ENCODE data around the gene CNTN4.
"Not testable (repeated sequence)": the region's sequence is repeated elsewhere in the genome, so short reads cannot be mapped to it uniquely, and the experiment has no call there.

Gene CNTN4

DNA sequence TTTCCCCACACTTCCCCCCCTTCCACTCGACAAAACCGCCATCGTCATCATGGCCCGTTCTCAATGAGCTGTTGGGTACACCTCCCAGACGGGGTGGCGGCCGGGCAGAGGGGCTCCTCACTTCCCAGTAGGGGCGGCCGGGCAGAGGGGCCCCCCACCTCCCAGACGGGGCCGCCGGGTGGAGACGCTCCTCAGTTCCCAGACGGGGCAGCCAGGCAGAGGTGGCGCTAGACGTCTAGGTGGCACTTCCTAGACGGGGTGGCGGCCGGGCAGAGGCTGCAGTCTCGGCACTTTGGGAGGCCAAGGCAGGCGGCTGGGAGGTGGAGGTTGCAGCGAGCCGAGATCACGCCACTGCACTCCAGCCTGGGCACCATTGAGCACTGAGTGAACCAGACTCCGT, 818.0 kb downstream of the CNTN4 start:
- DNase-seq (ENCODE audit: low read depth), result not testable (repeated sequence)

DNA sequence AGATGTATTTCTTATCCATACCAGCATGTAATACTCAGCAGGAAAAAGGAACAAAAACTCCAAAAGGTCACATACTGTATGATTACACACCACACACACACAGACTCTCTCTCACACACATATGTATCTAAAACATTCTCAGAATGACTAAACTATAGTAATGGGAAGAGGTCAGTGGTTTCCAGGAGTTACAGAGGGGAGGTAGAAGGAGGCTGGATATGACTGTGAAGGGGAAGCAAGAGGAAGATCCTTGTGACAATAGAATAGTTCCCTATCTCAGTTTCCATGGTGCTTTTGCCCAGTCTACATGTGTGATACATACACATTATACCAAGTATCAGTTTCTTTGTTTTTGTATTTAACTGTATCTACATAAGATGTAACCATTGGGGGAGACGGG, 821.4 kb downstream of the CNTN4 start:
- DNase-seq (ENCODE audit: low read depth), result no peak

DNA sequence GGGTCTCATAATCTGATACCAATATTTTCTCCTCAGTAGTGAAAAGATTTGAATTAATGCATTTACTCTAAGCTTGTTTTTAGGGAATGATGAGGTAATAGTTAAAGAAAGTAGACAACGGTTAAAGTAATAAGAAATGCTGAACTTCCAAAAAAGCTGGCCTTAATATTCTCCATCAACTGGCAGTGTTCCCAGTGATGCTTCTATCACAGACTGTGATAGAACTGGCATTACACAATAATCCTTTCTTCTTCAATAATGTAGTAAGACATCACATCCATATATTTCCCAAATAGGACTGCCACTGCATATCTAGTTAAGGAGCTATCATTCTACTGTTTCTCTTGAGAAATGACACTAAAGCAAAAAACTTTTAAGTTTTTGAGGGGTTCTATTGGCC, 822.8 kb downstream of the CNTN4 start:
- no peak for DNase-seq (ENCODE audit: low read depth)

DNA sequence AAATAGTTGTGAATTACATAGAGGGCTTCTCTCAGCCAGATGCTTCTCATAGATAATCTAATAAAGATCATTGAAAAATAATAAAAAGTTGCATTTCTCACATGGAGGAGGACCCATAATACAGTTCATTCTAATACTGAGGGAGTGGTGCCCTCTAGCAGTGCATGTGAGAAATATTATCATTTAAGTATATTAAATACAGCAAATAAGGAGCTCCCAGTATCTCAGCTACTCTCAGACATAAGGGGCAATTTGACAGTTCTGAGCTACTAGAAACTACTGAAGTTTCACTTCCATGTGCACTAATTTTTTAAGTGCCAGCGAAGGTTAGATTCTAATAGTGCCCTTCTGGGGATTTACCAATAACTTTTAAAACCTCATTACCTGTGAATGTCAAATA, 823.2 kb downstream of the CNTN4 start:
- no peak for DNase-seq (ENCODE audit: low read depth)

DNA sequence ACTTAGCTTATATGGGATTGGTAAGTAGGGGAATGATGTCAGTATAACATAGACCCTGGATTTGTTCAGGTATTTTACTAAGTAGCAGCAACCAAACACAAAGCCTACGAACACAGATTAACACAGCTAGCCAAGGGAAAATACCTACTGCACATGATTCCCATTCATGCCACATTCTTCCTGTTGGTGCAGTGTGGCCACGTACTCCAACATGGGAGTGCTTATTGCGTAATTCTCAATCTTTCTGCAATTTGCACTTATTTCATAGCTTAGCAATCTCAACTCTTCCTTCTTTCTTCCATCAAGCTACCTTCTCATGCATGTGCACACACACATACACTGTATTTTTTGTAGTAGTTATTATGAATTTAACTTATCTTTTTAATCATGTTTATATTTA, 824.7 kb downstream of the CNTN4 start:
- no peak for DNase-seq (ENCODE audit: low read depth)

DNA sequence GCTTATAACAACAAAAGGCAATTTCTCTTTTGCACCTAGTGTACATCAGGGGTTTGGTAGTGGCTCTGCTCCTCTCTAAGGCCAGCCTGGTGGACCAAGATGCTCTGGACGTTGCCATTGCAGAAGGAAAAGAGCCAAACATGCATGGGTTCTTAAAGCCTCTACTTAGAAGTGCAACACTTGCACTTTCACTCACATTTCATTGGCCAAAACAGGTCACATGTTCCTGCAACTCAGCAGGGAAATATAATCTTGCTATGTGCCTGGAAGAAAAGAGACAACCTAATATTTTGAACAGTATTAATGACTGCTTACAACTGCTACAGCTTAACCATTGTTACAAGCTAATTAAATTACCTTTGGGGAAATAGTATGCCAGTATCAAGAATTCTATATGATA, 828.6 kb downstream of the CNTN4 start:
- DNase-seq (ENCODE audit: low read depth), result no peak

DNA sequence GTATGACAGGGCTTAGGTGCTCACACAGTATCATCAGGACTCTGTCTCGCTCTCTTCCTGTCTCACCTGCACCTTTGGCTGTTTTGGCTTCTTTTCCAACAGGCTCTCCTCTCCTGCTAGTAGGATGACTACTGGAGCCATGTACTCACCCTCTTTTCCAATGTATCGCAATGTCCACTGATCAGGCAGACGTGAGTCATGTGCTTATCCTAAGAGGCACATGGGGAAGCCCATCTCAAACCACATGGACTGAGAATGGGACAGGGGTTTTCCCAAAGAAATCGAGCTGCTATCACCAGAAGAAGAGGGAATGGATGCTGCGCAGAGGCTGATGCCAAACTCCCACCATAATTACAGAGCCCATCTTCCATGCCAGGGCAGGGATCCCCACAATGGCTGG, 830.9 kb downstream of the CNTN4 start:
- DNase-seq (ENCODE audit: low read depth), result no peak

DNA sequence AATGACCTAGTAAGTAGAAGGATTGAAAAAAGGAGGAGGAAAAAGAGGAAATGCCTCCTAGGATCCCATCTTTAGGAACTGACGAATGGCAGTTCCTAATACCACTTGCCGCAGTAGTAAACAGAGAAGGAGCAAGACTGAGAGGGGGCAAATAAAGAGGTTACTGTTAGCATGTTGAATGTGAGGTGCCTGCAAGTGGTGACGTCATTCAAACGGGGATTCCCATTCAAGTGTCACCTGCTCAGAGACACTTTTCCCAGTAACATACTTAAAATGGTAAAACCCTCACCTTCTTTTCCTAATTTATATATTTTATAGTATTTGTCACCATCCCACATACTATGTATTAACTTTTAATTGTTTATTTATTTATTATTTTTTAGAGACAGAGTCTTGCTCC, 832.6 kb downstream of the CNTN4 start:
- DNase-seq (ENCODE audit: low read depth), result no peak

DNA sequence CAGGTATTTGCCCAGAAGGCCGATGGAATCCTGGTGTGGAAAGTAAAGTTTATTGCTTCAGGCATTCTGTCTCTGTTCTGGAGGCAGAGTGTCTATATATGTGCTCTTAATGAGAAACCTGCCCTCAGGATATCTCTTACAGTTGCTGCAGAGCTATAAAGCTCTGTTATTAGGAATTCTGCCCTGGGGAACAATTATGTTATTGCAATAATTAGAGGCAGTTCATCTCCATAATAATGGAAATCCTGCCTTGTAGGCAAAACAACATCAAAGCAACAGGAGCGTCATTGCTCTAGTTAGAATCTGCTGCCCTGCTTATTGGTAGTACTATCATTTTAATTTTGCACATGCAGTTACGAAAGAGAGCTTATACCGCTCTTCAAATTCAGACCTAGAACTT, 835.9 kb downstream of the CNTN4 start:
- no peak for DNase-seq (ENCODE audit: low read depth)

DNA sequence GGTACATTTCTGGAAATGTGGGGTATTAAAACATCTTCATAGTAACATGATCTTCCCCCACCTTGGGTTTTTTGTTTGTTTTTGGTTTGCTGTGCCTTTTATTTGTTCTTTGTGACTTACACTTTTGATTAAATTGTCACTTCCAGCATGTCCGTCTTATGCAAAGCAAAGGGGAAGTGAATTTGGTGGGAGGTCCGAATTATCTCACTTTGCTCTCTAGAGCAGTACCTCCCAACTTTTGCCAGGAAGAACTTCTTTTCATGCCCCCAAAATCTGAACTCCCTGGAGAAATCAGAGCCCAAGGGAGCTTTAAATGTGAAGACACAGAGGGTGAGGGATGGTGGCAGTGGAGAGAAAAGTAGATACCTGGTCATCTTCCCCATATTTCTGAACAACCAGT, 838.4 kb downstream of the CNTN4 start:
- no peak for DNase-seq (ENCODE audit: low read depth)

DNA sequence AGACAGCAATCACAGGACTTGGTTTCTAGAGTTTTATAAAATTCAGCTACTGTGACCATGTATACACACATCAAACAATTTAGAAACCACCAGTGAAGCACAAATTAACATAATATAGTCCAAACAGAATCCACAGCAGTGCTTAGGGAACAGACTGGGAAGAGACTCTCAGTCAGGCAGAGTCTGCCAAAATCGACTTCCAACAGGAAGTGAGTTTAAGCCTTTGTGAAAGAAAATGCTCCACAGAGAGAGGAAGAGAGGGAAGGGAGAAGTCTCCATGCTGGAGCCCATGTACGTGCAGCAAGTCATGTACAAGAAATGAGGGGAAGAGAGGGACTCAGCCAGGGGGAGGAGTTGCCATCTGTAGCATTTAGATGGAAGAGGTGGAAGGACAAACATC, 838.9 kb downstream of the CNTN4 start:
- no peak for DNase-seq (ENCODE audit: low read depth)

DNA sequence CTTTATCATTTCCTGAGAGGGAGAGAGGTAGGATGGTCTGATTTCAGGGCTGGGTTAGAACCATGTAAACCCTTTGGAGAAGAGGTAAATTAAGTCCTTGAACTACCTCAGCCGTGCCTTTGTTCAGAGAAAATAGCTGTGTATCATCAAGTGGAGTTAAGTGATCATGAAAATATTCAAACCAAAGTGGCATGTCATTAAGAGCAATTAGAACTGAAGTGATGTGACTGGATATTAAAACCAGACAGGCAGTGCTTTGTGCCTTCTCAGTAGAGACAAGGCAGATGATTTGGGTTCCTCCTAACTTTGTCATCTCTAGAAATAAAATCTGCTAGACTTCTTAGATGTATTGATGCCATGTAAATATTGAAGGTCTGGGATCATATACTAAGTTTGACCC, 840.0 kb downstream of the CNTN4 start:
- no peak for DNase-seq (ENCODE audit: low read depth)

DNA sequence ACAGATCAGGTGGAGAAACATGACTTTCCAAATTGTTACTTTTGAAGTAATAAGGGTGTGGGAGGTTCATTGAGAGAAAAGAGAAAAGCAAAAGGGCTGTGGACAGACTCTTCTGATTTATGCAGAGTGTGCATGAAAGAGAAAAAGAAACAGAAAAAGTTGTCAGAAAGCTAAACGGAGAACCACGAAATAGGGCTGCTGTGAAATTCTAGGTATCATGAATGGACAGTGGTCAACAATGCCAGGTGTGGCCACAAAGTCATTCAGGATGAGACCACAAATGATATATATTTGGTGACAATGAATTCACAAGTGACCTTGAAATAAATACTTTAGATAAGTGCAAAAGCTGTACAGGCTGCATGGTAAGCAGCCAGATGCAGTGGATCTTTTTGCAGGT, 841.4 kb downstream of the CNTN4 start:
- no peak for DNase-seq (ENCODE audit: low read depth)

DNA sequence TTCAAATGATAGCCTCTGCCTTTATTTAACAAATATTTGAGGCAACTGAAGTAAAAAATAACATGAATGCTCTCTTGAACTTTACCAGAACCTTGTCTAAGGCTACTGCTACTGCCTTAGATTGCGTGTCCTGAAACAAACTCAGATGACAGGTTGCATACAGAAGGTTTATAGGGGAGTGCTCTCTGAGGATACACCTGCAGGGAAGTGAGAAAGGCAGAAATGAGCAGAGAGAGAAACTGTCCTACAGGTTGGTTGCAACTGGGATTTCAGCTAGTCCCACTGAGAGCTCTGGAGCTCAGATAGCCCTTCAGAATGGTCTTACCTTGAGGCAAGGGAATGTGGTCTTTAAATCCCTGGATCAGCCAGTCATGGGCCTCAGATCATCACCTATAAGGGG, 846.0 kb downstream of the CNTN4 start:
- DNase-seq (ENCODE audit: low read depth), result no peak

DNA sequence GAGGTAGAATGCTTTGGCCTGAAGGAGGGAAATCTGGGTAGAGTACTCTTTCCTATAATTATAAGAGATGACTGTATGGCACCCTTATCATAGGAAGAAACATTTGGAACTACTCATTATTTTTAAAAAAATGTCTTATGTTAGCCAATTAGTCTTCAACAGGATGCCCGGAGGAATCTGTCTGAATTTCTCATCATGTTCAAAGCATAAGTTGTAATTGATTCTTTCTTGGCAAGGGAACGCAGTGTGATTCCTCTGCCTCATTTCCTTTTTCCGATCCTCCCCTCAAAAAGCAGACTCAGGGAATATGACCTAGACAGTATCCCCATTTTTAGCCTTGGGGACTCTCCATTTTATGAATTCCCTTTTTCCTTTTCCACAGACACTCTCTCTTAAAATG, 846.5 kb downstream of the CNTN4 start:
- DNase-seq (ENCODE audit: low read depth), result no peak

DNA sequence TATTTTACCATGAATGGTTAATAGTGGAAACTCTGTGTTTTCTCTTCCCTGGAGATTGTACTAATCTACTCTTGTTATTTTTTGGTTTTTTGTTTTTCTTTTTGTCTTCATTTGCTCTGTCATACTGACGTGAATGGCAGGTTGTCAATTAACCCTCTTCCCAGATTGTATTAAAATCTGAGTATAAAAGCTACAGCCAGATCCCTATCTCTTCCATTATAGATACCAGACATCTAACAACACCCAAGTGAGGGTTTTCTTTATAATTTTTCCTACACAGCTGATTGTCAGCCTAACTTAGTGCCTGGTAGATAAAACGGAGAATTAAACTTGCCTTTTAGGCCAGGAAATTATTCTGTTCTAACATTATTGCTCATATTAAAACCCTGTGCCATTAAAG, 848.9 kb downstream of the CNTN4 start:
- no peak for DNase-seq (ENCODE audit: low read depth)

DNA sequence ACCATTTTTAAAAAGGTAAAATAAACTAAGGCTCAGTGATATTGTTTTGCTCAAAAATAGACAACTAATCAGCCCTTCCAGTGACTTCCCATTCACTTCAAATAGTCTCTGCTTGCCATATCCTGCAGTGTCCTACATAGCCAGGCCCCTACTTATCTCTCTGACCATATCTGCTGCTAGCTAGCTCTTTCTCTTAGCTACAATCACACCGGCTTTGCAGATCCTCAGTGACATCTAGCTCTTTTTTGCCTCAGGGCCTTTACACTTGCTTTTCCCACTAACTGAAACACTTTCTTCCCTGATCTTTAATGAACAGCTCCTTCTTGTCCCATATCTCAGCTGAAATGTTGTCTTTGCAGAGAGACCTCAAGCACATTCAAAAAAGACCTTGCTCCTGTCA, 850.2 kb downstream of the CNTN4 start:
- DNase-seq (ENCODE audit: low read depth), result no peak

DNA sequence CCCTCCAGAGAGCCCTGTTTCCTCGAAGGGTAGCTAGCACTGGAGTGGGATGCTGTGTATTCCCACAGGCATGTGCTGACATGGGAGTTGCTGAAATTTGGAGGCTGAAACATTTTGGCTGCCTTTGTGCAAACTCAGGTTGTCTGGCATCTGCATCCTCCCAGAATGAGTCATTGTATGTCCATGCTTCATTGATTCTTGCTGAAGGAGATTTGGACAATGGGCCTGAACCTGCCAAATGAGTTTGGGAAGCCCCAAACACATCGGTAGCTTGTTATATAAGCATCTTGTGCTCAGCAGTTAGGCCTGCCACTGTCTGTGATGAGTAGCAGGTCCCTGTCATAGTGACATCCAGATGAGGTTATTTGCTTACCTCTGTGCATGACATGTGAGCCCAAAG, 851.5 kb downstream of the CNTN4 start:
- DNase-seq (ENCODE audit: low read depth), result no peak

DNA sequence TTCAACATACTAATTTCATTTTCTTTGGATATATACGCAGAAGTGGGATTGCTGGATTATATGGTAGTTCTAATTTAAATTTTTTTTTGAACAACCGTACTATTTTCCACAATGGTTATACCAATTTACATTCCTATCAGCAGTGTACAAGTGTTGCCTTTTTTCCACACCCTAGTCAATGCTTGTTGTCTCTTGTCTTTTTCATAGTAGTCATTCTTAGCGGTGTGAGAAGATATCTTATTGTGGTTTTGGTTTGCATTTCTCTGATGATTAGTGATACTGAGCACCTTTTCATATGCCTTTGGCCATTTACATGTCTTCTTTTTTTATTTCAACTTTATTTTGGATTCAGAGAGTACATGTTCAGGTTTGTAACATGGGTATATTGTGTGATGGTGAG, 858.4 kb downstream of the CNTN4 start:
- no peak for DNase-seq (ENCODE audit: low read depth)

DNA sequence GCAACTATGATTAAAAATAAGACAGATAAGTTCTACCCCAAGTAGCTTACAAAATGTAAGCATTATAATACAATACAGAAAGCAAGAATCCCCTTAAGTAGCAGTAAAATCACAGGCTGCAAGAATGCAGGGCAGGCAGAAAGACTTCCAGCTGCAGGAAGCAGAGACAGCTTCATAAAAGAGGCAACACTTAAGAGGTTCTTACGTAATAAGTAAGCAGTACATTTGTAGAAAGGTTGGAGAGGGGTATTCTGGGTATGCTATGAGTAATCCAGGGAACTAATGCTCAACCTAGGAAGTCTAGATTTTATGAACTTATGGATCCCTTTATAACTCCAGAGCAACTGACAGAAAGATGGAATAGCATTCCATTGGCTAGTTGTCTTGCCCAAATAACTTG, 859.9 kb downstream of the CNTN4 start:
- DNase-seq (ENCODE audit: low read depth), result no peak

DNA sequence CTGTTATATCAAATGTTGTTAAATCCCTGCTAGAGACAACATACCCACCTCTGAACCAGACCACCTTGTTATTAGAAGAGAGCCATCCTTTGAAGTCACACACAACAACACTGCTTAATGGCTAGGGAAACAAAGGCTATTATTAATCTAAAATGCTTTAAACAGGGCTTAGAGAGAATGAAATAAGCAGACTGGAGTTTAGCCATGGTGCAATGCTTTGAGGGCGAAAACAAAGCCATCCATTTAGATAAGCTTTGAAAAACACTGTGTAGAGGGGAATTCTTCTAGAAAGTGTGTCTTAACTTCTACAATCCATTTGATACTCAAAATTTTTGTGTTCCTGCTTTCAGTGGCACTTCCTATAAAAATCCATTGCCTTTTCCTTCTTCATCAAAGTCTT, 862.9 kb downstream of the CNTN4 start:
- DNase-seq (ENCODE audit: low read depth), result no peak

DNA sequence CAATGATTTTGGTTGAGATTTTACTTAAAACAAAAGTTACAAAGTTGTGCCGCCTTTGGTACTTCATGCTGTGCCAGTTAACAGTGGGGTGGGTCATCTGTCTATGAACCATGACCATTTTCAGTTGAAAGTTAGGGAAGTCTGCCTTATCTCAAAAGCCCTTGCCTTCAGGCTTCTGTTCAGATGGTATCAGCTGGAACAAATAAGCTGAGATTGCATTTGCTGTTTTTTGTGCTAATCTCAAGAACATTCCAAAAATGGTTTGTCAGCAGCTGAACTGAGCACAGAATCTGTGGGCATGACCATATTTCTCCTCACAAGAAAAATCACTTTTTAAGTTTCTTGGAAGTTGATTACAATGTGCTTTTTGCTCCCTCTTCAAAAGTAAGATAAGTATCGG, 869.2 kb downstream of the CNTN4 start:
- DNase-seq (ENCODE audit: low read depth), result no peak

DNA sequence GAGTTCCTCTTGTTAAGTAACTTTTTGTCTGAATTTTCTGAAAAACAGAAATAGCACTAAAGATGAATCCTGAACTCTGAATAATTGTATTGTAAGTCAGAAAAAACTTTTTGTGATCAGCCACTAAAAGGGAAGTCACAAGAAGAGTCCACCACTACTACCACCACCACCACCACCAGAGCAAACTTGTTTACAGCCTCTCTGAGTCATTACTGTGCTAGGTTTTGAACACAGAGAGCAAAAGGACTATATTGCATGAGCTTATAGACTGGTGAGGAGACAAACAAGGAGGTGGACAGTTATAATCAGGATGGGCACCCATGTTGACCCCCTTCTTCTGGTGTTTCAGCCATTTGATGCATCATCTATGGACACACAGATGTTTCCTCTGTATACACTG, 869.8 kb downstream of the CNTN4 start:
- DNase-seq (ENCODE audit: low read depth), result no peak

DNA sequence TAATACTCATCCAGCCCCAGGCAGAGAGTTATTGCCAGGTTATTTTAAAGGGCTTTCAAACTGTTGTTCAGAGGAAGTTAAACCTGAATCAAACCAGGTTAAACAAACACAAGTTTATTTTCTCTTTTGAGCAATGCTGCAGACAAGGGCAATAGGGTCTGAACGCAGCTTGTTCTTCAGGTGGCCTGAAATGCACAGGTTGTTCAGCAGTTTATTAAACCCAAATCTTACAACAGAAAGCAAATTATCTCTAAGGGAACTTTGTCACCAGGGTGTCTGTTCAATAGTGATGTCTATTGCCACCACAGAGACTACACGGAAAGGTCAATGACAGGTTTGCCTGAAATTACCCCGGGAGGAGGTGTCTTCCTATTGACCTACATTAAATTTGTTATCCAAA, 877.5 kb downstream of the CNTN4 start:
- no peak for DNase-seq (ENCODE audit: low read depth)

DNA sequence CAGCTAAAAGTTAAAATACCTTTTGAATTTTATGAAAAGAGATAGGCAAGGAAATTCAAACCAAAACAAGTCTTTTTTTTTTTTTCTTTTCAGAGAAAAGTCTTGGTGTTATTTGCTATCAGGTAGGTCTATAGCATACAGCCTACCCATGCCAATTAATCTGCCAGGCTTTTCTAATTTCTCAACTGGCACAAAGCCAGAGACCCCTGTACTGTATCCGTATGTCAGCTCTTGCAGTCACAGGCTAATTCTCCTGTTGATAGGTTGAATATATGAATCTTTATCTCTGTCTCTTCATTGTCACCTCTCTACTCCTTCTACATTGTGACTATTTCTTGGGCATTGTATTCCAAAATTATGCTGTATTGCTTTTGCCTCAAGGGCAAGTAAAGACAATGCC, 878.1 kb downstream of the CNTN4 start:
- no peak for DNase-seq (ENCODE audit: low read depth)

Data from GM04504 (cell line).